GM21515 (cell line): ENCODE data around the gene SRGAP1.
A peak's percentile ranks its signal among the peaks of the same experiment; 100 is the strongest.
"Not testable (repeated sequence)": the region's sequence is repeated elsewhere in the genome, so short reads cannot be mapped to it uniquely, and the experiment has no call there.

ENCODE experiments used
- ATAC-seq: cut with Tn5 transposase; IDR thresholded peaks from one replicate; pipeline ENCODE4 v1.9.1; 2021; ENCODE audit not compliant: unreplicated experiment

The SRGAP1 gene

DNA sequence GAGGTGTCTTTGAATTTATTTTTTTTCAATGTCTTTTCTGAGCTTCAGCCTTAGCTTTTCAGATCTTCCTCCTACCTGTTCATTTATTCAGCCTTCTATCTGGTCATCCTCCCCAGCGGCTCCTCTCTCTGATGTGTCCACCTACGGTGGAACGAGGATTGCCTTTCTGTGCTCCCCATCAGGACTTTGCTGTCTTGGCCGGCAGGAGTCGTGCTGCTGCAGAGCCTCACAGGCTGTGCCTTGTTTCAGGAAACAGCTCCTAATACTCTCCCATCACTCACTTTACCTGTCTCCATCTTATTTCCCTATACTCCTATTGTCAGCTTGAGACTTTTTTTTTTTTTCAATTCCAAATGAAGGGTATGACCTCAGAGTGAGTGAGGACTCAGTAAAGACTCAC lies 300.7 kb downstream of the SRGAP1 start:
- no peak for ATAC-seq

DNA sequence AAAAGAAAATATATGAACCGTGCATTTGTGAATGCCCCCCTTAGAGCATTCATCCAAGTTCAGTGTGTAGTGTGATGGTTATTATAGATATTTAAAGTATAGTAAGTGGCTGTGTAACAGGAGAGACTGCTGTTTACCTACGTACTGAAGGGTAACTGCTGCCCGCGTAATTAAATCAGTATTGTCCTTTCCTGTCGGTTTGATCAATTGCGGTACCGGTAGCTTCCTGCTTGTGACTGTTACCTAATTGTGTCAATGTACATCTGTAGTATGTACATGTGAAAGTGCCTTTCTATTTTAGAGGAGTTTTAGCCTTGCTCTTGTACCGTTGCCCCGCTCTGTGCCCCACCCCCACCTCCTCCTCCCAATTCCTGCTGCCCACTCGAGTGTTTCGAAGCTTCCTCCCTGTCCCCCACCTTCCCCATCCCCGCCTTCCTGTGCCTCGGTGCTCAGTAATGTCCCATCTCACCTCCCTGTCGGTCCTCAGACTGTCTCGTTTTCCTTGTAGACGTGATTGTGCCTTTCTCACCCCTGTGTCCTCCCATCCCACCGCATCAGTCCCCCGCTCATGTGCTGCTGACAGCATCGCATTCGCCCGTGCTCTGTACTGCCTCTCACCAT lies 302.6 kb downstream of the SRGAP1 start:
- ATAC-seq: no peak

DNA sequence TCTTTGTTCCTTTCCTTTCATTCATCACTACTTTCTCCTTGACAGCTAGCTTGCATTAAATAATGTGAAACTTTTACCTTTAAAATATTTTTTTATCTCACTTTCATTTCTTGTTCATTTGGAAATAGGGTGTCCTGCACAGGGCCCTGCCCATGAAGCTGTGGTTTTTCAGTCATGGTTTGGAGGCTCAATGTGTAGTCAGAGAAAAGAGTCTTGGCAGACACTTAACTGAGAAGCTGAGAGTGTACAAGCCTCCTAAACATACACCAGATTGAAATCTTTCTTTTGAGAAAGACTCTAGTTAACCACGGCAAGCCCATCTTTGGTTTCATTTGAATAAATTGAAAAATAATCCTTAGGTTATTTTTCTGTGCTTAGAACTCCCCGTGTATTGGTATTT lies 303.4 kb downstream of the SRGAP1 start:
- ATAC-seq: no peak

DNA sequence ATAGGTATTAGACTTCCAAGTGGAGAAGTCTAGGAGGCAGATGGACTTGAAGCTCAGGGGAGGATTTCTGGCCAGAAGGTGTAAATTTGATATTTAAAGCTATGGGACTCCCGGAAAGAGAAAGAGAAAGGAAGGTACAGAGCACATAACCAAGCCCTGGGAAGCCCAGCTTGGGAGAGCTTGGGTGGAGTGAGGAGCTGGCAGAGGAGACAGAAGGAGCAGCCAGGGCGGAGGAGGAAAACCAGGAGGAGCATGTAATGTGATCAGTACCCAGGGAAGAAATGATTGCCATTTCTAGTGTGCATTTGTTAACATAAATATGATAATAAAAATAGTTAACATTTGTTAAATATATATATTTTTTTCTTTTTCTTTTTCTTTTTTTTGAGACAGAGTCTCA lies 310.2 kb downstream of the SRGAP1 start:
- ATAC-seq: no peak

DNA sequence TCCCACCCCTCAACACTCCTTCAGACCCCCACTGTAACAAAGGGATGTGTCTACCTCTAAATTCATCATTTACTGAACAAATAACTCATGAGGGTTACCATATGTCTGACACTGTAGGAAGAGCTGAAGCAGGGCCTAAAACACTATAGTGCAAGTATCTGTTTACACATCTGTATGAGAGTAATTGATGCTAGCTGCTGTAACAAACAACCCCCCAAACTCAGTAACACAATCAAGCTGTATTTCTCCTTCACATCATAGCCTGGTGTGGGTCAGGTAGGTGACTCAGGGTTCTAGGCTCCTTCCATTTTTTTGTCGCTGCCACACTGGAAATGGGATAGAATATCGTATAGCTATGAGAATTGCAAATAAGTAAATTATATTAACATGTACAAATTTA lies 312.6 kb downstream of the SRGAP1 start:
- ATAC-seq: no peak

DNA sequence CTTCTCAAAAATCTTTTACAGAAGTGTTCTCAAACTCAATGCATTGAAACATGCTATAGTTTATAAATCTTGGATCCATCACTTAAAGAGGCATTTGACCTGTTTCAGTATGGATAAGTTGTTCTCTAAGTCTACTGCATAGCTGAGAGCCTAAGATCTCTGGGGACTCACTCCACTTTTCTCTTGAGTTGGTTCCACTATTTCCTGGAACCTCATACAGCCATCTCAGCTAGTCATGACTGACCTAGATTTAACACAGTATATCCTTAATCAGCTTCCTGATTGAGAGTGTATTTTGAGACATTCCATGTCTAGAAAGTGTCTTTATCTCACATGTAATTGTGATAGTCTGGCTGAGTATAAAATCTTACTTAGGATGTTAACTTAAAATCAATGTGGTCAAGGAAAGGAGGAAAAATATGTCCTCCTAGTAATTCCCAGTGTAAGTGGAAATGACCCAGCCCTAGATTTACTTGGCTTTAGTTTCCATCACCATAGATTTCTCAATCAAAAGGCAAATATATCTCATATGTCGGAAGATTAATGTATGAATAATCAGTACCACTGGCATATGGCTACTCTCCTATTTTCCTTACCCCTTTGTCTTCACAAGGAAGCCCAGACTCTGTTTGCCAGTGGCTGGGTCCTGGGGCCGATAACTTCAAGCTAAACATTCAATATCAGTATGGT lies 315.7 kb downstream of the SRGAP1 start:
- no peak for ATAC-seq

DNA sequence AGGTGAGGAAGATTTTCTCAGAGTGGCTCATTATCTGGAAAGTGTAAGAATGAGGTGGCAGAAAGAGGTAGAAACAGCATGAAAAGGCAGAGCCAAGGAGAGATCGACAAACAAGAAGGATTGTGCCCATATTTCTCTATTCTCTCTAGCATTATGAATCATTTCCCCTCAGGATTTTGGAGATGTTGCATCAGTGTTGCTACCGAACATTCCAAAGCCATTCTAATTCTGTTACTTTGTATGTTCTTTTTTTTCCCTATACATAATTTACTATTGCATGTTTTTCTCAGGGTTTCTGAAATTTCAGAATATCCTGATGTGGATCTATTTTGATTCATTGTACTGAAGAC lies 316.2 kb downstream of the SRGAP1 start:
- no peak for ATAC-seq

DNA sequence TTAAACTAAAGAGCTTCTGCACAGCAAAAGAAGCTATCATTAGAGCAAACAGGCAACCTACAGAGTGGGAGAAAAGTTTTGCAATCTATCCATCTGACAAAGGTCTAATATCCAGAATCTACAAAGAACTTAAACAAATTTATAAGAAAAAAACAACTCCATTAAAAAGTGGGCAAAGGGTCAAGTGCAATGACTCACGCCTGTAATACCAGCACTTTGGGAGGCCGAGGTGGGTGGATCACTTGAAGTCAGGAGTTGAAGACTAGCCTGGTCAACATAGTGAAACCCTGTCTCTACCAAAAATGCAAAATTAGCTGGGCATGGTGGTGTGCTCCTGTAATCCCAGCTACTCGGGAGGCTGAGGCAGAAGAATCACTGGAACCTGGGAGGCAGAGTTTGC lies 322.1 kb downstream of the SRGAP1 start:
- not testable (repeated sequence) for ATAC-seq

DNA sequence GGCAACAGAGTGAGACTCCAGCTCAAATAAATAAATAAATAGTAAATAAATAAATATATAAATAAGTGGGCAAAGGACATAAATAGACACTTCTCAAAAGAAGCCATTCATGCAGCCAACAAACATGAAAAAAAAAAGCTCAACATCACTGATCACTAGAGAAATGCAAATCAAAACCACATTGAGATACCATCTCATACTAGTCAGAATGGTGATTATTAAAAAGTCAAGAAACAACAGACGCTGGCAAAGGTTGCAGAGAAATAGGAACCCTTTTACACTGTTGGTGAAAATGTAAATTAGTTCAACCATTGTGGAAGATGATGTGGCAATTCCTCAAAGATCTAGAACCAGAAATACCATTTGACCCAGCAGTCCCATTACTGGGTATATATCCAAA lies 322.5 kb downstream of the SRGAP1 start:
- not testable (repeated sequence) for ATAC-seq

DNA sequence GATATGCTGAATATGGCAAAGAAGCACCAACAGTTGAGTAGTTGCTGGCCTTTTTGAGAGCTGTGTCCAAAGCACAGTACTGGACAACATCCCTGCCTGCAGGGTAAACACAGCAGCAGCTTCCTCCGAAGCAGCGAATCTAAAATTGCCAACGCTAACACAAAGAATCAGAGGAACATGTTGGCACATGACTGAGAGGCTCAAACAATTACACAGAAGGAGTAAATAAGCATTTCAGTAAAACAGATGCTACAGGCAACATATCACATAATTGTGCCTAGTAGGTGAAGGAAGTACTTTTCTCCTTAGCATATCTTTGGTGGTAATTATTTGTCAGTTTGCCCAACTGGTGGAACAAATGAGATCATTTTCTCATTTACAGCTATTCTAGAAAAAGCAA lies 325.5 kb downstream of the SRGAP1 start:
- no peak for ATAC-seq

DNA sequence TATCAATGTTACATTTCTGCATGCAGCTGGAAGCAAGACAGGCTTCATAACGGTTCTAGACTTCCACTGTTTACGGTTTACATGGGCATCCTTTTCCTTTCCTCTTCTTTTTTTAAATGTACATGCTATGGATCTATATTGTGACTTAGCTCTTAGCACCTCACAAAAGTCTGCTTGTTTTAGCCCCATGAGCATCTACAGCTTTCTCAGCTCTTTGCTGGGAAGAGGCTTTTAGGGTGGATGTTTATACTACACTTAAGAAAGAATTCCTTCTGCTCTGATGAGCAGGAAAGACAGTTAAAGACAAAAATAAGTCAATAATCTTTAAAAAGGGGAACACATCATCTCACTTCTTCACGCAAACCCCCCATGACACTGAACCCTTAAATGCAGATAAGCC lies 326.2 kb downstream of the SRGAP1 start:
- ATAC-seq: no peak

DNA sequence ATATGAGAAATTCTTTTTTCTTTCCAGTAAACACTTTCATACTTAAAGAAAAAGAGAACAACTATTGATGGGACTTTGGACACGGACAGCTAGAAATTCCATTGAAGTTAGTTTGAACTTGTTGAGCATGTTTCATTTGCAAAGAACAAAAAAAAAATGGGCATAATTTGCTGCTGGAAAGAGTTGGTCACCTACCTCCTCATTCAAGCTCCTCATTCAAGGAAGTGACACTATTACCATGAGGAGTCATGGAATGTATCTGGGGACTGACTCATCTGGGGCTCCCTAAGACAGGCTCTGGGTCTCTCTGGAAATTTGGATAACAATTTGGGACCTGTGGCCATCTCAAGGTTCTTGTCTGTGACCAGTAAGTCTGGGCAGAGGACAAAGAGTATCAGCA lies 327.2 kb downstream of the SRGAP1 start:
- ATAC-seq: no peak

DNA sequence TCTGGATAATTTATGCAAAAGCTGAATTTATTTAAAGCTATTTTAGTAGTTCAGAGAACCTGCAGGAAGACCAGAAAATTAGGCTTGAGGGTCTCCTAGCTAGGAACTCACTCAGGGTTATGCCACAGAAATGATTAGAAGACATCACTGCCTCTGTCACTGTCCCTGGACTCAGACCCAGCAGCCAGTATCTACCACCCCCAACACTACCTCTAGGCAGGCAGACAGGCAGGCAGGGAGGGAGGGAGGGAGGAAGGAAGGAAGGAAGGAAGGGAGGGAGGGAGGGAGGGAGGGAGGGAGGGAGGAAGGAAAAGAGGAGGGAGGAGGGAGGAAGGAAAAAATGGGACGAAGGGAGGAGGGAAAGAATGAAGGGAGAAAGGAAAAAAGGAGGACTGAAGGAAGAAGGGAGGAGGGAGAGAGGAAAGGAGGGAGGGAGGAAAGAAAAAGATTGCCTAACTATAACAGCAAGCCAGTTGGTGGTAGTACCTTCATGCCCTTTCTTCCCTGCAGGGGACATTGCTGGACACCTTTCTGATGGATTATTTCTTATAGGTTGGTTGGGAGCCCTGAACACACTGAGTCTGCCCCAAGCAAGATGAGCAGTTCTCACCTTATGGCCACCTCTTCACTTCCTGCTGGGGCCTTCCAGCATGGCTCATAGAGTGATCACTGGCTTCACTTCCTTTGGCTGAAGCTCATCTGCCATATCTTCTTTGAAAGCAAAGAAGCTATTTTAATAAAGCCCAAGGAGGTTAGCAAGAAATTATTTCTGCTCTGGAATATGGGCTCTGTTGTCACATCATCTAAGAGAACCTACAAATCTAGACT lies 327.9 kb downstream of the SRGAP1 start:
- no peak for ATAC-seq

DNA sequence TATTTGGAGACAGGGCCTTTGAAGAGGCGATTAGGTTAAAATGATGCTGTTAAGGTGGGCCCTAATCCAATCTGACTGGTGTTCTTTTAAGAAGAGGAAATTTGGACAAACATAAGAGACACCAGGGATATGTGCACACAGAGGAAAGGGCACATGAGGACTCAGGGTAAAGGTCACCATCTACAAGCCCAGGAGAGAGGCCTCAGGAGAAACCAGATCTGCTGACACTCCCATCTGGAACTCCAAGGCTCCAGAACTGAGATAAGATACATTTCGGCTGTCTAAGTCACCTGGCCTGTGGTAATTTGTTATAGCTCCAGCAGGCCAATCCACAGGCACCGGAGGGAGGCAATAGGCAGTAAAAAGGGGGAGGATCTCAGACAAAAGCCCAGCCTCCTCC lies 329.0 kb downstream of the SRGAP1 start:
- ATAC-seq: no peak

DNA sequence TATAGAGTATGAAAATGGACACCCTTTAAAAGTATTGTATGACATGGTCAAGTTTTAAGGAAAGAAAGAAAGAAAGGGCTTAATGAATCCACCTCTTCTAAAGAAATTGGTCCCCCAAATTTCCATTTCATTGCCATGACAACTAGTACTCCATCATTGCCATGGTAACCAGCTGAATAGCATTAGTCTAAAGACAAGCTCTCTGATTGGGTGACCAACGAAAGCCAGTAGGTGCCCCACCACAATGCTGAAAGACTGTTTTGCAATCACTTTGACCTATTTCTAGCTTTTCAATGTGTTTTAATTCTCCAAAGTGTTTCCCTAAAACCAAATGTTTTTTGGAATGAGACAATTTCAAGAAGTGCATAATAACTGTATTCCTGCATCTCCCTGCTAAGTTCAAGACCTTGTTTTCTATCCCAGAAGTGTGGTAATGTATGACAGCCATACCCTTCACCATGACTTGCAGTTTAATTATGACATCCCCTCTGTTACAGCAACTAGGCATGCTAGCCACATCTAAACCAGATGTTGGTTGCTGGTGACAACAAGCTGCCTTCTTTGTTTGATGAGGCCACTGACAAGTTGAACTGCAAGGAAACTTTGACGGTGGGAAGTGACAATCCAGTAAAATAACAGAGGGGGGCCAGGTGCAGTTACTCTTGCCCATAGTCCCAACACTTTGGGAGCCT lies 330.9 kb downstream of the SRGAP1 start:
- ATAC-seq: no peak

DNA sequence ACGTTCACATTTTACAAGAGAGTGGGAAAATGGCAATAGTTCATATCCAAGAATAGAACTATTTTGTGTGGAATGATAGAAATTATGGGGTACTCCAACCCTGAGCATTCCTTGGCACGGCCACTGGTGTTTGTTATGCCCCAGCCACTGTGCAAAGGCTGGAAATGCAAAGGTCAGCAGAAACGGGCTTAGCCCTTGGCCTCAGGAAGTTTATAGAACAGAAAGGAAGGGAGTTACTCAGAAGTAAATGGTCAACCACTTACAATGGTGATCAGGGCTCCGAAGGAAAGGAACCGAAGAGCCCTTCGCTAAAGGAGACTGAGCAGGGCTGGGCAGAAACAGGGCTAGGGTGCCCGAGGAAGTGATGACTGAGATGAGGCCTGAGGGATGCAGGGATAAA lies 332.5 kb downstream of the SRGAP1 start:
- ATAC-seq: no peak

DNA sequence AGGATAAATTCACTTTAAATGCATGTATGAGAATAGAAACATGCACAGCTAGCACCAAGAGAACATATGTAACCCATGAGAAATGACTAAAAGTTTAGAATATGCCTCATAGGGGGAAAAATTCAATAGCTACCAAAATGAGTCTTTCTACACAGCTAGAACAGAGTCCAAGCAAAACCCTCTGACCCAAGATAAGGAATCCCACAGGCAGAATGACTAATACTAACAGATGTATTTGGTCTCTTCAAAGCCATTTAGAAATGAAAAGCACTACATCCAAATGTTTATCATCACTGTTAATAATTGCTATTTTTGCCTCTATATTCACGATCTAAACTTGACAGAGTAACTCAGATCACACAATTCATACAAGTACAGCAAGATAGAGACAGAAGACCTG lies 333.6 kb downstream of the SRGAP1 start:
- no peak for ATAC-seq

DNA sequence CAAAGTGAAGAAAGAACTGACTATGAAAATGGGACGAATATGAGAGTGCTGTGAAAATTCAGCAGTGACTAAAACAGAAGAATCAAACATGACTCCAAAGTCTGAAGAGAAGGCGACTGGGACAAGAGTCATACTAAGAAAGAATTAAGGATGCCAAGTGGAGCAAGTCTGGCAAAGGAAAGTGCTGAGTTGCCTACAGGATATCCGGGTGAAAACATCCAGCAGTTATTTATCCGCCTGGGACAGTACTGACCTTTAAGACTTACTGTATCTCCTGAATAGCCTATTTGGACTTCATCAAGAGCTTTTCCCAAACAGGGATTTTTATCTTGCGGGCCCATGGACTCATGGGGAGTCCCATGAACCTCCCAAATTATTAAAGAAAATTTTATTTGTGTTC lies 336.5 kb downstream of the SRGAP1 start:
- ATAC-seq: no peak

DNA sequence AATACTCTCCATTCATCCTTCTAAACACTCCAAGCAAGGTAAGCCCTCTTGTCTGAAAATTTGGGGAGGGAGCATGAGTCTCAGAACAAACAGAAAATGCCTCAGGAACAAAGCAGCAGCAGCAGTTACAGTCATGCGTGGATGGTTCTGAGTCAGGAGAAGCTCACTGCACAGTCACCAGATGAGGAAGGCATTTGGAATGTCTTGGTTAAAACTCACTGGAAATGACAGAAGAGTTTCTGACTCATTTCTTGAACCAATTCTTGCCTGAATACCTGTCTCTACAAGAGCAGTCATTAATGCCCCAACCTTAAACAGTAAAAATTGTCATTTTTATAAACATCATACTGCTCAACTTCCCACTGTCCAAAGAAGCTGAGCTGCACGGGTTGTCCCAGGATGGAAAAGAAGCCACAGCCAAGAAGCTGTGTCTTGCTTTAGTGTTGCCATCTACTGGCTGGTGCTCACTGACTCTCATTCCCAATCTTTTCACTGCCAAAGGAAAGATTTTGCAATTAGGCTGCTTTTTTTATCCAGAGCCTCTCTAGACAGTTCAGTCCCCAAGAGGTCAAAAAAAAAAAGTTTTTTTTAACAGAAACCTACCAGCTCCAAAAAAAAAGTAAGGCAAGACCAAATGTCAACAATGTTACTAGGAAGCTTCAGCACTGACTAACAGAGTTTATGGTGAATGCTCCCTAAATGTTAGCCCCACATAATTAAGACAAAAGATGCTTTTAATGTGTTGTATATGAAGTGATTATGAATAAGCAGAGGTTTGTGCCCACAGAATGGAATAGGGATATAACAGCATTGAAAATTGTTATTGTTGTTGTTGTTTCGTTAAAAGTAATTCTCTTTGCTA lies 337.2 kb downstream of the SRGAP1 start:
- ATAC-seq: no peak

DNA sequence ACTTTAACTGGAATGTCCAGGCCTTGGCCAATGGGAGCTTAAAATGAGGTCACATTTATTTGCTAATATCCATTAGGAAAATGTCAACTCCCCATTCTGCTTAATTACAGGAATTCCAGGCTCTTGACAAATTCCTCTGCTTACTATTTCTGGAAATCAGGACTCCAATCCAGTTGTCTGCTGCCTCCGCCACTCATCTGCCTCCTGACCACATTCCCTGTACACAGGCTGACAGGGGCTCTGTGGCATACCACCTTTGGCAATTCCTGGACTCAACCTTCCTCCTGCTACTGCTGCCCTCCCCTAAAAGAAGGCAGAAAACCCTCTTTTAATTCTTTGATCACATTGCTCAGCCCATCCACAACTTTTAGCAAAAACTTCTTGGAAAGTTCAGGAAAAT lies 339.7 kb downstream of the SRGAP1 start:
- no peak for ATAC-seq

DNA sequence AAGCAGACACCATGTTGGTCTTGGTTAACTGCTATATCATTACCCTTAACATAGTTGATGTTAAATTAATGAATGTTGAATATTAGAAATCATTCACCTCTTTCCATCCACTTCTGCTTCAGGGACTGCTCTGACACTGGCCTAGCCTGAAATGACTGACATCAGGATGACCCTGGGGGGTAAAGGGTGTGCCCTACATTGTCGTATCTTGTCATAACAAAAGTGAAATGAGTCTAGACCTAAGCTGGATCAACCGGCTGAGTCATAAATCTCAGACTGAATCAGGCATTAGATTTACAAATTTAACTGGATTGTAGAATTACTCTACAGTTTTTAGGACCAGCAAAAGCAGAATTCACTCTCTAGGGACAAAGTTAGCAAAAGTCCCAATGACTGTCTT lies 342.3 kb downstream of the SRGAP1 start:
- peak; percentile 86 for ATAC-seq
